ENCODE results near the gene WRAP73. TPM values are rescaled to one million over a fixed set of nuclear protein-coding genes. Genes with fewer than 3 reads are reported as not detected.
A peak's percentile ranks its signal among the peaks of the same experiment; 100 is the strongest.

WRAP73 gene
- total and polyA plus RNA-seq, 3 experiments from 2014 or later: 26.1 to 33.8 (median 30.7) TPM

DNA sequence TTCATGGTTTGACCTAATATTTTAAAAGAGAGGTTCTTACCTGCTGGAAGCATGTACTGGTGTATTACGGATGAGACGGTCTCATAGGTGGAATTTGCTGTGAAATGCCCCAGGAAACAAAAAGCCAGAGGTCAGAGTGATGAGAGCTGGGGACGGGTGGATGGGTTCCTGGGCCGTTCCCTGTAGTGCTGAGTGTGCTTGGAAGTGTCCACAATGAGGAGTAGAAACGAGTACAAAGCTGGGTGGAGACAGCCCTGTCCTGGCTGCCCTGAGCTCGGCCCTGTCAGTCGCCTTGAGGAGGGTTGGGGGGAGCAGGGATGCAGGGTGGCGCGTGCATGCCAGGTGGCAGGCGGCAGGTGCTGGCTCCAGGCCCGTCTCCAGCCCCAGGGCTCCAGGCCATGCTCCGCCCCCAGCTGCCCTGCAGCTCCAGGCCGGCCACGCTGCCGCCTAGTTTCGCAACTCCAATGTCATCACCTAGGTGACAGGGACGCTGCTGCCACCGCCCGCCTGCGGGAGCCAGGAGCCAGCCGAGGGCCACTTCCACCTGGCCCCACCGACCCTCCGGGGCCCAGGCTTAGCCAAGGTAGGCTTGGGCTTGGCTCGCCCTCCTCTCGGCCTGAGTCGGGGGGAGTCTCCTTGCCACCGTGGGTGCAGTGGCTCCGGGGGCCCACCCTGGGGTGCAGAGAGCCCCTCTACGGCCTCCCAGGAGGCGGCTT, 18.8 kb upstream of the WRAP73 start:
- no peaks in the 10 kb centered on the region for H3K36me3 ChIP-seq (ENCODE audit: insufficient read depth, low read length)
- H3K27me3 ChIP-seq (ENCODE audit: insufficient read depth, low read length, poor library complexity, severe bottlenecking): no peaks in the 10 kb centered on the region
- peak in 1 of 5 donors; percentile 41 for DNase-seq
- no peak overlapping the region for H3K4me3 Mint-ChIP-seq
- CTCF ChIA-PET: interaction anchor here (1.2 kb wide), 1 partner anchor 70 kb away, joined by 3 read pairs; no protein-coding TSS in a partner anchor
- no peak overlapping the region for H3K4me3 ChIP-seq (ENCODE audit: low read length)
- H3K4me1 ChIP-seq (ENCODE audit: insufficient read depth, low read length): no peaks in the 10 kb centered on the region
- no peaks in the 10 kb centered on the region for H3K9me3 ChIP-seq (ENCODE audit: low read length)
- H3K9me3 Mint-ChIP-seq: no peaks in the 10 kb centered on the region
- H3K4me1 Mint-ChIP-seq: peaks cover 5 to 6% (median 5%) of the 10 kb centered on the region in 3 donors
- peaks cover 13 to 35% of the 10 kb centered on the region in 2 donors for H3K27me3 Mint-ChIP-seq
- H3K27ac ChIP-seq (ENCODE audit: low read depth, low read length): no peak overlapping the region
- POLR2A ChIA-PET: no interaction called here
- no peak overlapping the region for H3K27ac Mint-ChIP-seq
- no peaks in the 10 kb centered on the region for H3K36me3 Mint-ChIP-seq

DNA sequence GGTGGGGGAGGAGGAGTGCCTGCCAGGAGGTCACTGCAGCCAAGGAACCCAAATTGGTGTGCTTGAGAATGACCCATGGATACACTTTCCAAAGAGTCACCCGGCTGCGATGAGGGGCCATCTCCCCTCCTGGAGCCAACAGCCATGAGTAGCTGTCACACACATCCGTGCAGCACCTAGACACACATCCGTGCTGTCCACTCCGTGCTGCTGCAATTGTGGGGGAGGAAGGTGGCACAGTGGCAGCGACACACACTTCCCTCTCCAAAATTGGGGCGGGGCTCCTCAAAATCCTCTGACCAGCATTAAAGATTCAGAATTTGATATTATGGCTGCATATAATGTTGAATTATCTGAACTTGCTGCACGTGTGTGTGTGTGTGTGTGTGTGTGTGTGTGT, 18.2 kb upstream of the WRAP73 start:
- no peaks in the 10 kb centered on the region for H3K36me3 ChIP-seq (ENCODE audit: insufficient read depth, low read length)
- no peak overlapping the region for H3K4me3 ChIP-seq (ENCODE audit: low read length)
- H3K27ac ChIP-seq (ENCODE audit: low read depth, low read length): no peak overlapping the region
- H3K9me3 ChIP-seq (ENCODE audit: low read length): no peaks in the 10 kb centered on the region
- H3K4me1 Mint-ChIP-seq: peaks cover under 1% of the 10 kb centered on the region in 3 donors
- H3K27ac Mint-ChIP-seq: no peak overlapping the region
- H3K27me3 Mint-ChIP-seq: peaks cover 9 to 31% of the 10 kb centered on the region in 2 donors
- ChIA-PET POLR2A (no interaction called here), CTCF (no interaction called here)
- no peak for DNase-seq
- no peaks in the 10 kb centered on the region for H3K36me3 Mint-ChIP-seq
- no peaks in the 10 kb centered on the region for H3K9me3 Mint-ChIP-seq
- H3K27me3 ChIP-seq (ENCODE audit: insufficient read depth, low read length, poor library complexity, severe bottlenecking): no peaks in the 10 kb centered on the region
- no peaks in the 10 kb centered on the region for H3K4me1 ChIP-seq (ENCODE audit: insufficient read depth, low read length)
- no peak overlapping the region for H3K4me3 Mint-ChIP-seq

DNA sequence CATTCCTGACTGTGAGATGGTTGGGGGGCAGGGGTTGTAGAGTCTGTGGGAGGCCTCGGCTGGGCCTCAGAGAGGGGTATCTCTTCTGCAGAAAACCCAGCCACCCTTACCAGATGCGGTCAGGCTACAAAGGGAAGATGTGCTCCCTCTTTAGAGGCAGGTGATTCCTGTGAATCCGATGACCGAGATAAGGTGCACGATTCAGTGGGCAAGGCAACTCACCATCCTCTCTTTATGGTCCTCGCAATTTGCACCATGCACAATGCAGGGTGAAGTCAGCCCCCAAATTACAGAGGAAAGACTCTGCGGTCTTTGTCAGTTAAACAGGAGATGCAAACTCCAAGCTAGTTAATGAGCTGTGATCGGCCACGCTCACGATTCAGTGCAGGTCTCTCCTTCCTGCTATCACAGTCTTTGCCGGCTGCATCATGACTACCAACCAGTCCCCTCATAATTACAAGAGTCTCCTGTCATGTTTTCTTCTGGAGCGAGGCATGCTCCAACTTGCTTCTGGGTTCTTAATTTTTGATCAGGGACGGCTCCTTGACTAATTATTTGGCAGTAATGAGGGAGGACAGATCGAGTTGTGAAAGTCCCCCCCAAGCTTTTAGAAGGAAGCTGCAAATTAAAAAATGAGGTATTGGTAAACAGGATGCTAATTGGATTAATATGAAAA, 14.9 kb upstream of the WRAP73 start:
- Mint-ChIP-seq H3K27ac (no peak overlapping the region), H3K4me1 (no peaks in the 10 kb centered on the region), H3K9me3 (no peaks in the 10 kb centered on the region), H3K4me3 (no peak overlapping the region), H3K27me3 (peaks cover 8 to 25% of the 10 kb centered on the region in 2 donors), H3K36me3 (no peaks in the 10 kb centered on the region)
- no peaks in the 10 kb centered on the region for H3K4me1 ChIP-seq (ENCODE audit: insufficient read depth, low read length)
- no peak overlapping the region for H3K4me3 ChIP-seq (ENCODE audit: low read length)
- no peak overlapping the region for H3K27ac ChIP-seq (ENCODE audit: low read depth, low read length)
- H3K9me3 ChIP-seq (ENCODE audit: low read length): no peaks in the 10 kb centered on the region
- no peaks in the 10 kb centered on the region for H3K36me3 ChIP-seq (ENCODE audit: insufficient read depth, low read length)
- ChIA-PET CTCF (no interaction called here), POLR2A (no interaction called here)
- DNase-seq: no peak
- H3K27me3 ChIP-seq (ENCODE audit: insufficient read depth, low read length, poor library complexity, severe bottlenecking): no peaks in the 10 kb centered on the region

DNA sequence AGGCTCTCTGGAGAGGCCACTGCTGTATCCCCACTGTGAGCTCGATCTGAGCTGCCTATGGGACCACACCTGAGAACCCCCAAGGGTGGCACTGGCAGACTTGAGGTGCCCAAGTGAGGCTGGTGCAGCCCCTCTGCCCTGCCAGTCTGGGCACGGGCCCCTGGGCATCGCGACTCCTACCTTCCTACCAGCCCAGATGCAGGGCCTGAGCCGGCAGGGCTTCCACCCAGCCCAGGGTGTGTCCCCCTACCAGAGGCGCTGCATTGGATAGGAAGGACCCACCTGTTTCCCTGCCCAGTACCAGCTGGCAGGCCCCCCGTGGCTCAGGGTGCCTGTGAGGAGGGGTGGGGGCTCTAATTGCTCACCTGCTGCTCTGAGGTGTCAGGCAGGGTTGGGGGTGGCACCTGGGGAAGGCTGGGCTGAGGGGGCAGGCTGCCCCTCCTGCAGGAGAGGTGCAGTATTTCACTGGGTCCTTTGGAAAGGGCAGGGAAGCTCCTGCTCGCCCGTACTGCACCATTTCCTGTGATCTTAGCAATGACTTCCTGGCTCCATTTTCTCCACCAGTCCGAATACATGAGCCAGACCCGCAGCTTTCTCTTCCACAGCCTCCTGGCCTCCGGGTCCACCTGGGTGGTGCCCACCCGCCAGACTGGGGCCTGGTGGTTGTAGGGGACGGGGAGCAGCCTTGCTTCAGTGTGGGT, 14.2 kb upstream of the WRAP73 start:
- ChIA-PET POLR2A (no interaction called here), CTCF (no interaction called here)
- Mint-ChIP-seq H3K27ac (no peak overlapping the region), H3K27me3 (peaks cover 8 to 27% of the 10 kb centered on the region in 2 donors), H3K9me3 (no peaks in the 10 kb centered on the region), H3K36me3 (no peaks in the 10 kb centered on the region), H3K4me1 (no peaks in the 10 kb centered on the region), H3K4me3 (no peak overlapping the region)
- Histone ChIP-seq H3K9me3 (ENCODE audit: low read length) (no peaks in the 10 kb centered on the region), H3K4me3 (ENCODE audit: low read length) (no peak overlapping the region), H3K27me3 (ENCODE audit: insufficient read depth, low read length, poor library complexity, severe bottlenecking) (no peaks in the 10 kb centered on the region), H3K4me1 (ENCODE audit: insufficient read depth, low read length) (no peaks in the 10 kb centered on the region), H3K27ac (ENCODE audit: low read depth, low read length) (no peak overlapping the region), H3K36me3 (ENCODE audit: insufficient read depth, low read length) (no peaks in the 10 kb centered on the region)
- DNase-seq: peak in 1 of 5 donors; percentile 41

DNA sequence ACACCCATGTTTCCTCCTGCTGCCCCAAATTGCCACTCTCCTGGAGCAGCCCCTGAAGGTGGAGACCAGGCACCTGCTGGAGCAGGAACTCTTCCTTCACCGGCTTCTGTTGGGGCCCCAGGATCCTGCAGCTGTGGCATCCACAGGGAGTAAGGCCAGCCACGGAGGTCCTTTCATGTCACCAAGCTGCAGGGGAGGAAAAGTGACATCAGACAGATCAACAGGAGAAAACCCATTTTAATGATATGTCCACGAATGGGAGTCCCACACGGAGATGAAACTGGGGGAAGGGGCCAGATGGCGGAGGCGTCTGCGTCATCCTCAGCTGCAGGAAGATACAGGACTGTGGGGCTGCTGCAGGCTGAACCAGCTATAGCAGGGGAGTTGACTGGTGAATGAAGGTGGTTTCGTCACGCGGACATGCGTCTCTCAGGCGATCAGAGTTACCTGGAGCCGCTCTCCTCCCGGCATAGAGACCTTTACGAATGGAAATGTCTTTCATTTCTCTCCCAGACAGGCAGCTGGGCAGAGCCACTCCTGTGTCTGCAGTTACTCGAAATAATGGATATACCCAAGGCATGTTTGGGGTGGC, 12.3 kb upstream of the WRAP73 start:
- POLR2A ChIA-PET: no interaction called here
- Mint-ChIP-seq H3K9me3 (no peaks in the 10 kb centered on the region), H3K36me3 (no peaks in the 10 kb centered on the region), H3K27me3 (peaks cover 11 to 37% of the 10 kb centered on the region in 2 donors), H3K4me1 (no peaks in the 10 kb centered on the region), H3K27ac (no peak overlapping the region), H3K4me3 (peak overlapping the region in 1 of 7 donors; percentile 48)
- DNase-seq: no peak
- H3K9me3 ChIP-seq (ENCODE audit: low read length): no peaks in the 10 kb centered on the region
- no peaks in the 10 kb centered on the region for H3K27me3 ChIP-seq (ENCODE audit: insufficient read depth, low read length, poor library complexity, severe bottlenecking)
- no peaks in the 10 kb centered on the region for H3K36me3 ChIP-seq (ENCODE audit: insufficient read depth, low read length)
- no peaks in the 10 kb centered on the region for H3K4me1 ChIP-seq (ENCODE audit: insufficient read depth, low read length)
- no peak overlapping the region for H3K27ac ChIP-seq (ENCODE audit: low read depth, low read length)
- CTCF ChIA-PET: no interaction called here
- H3K4me3 ChIP-seq (ENCODE audit: low read length): no peak overlapping the region

DNA sequence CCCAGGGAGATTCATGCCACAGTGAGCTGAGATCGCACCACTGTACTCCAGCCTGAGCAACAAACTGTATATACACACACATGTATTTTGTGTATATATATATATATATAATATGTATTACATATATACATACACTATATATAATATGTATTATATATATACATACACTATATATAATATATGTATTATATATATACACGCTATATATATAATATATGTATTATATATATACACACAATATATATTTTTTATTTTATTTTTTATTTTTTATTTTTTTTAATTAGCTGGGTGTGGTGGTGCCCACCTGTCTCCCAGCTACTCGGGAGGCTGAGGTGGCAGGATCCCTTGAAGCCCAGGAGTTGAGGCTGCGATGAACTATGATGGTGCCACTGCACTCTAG, 11.7 kb upstream of the WRAP73 start:
- no peak overlapping the region for H3K27ac ChIP-seq (ENCODE audit: low read depth, low read length)
- H3K36me3 ChIP-seq (ENCODE audit: insufficient read depth, low read length): no peaks in the 10 kb centered on the region
- no peak for DNase-seq
- POLR2A ChIA-PET: no interaction called here
- H3K27me3 ChIP-seq (ENCODE audit: insufficient read depth, low read length, poor library complexity, severe bottlenecking): no peaks in the 10 kb centered on the region
- Mint-ChIP-seq H3K9me3 (no peaks in the 10 kb centered on the region), H3K4me1 (no peaks in the 10 kb centered on the region), H3K4me3 (no peak overlapping the region), H3K36me3 (no peaks in the 10 kb centered on the region), H3K27me3 (peaks cover 10 to 40% of the 10 kb centered on the region in 2 donors), H3K27ac (no peak overlapping the region)
- no peaks in the 10 kb centered on the region for H3K4me1 ChIP-seq (ENCODE audit: insufficient read depth, low read length)
- H3K9me3 ChIP-seq (ENCODE audit: low read length): no peaks in the 10 kb centered on the region
- no peak overlapping the region for H3K4me3 ChIP-seq (ENCODE audit: low read length)
- CTCF ChIA-PET: no interaction called here

DNA sequence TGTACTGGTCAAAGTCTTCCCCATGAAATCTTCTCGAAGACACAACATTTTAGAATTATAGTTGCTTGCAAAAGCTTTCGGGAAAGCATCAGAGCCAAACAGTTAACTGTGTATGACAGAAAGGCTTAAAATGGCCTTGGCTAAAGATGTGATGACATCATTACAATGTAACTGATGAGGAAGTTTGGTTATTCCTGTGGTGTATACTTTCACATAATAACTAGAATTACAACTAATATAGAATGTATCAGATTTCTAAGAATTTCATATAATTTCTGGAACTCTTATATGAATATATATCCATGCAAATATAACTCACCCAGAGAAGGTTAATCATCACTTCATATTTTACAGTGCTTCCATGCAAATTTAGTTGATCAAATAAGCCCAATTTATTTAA, 10.8 kb upstream of the WRAP73 start:
- H3K36me3 Mint-ChIP-seq: no peaks in the 10 kb centered on the region

DNA sequence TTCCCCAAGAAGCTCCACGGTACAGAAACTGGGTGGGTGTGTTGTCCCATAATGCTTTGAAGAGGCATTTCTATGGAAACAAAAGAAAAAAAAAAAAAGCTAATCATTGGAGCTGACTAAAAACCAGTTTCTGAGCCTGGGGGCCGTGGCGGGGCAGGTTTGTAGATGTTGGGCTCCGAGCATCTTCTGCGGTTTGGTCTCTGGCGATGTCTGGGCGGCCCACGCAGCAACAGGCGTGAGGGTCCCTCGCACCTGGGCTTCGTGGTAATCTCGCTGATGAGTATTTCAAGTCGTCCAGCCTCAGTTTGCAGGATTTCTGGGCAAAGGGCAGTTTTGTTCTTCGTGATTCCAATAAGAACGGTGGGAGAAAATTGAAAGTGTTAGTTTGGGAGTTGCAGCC, 9.2 kb upstream of the WRAP73 start:
- Histone ChIP-seq H3K4me3 (ENCODE audit: low read length) (no peak overlapping the region), H3K36me3 (ENCODE audit: insufficient read depth, low read length) (no peaks in the 10 kb centered on the region), H3K27me3 (ENCODE audit: insufficient read depth, low read length, poor library complexity, severe bottlenecking) (no peaks in the 10 kb centered on the region), H3K9me3 (ENCODE audit: low read length) (no peaks in the 10 kb centered on the region), H3K4me1 (ENCODE audit: insufficient read depth, low read length) (no peaks in the 10 kb centered on the region), H3K27ac (ENCODE audit: low read depth, low read length) (no peak overlapping the region)
- Mint-ChIP-seq H3K27ac (peak overlapping the region in 1 of 8 donors; percentile 78), H3K4me3 (no peak overlapping the region), H3K9me3 (peaks cover 0 to 2% (median 0%) of the 10 kb centered on the region in 5 donors), H3K27me3 (peaks cover 20 to 57% of the 10 kb centered on the region in 2 donors), H3K4me1 (no peaks in the 10 kb centered on the region), H3K36me3 (peaks cover 0 to 2% (median 0%) of the 10 kb centered on the region in 3 donors)
- no peak for DNase-seq
- ChIA-PET CTCF (no interaction called here), POLR2A (interaction anchor here (0.6 kb wide), 1 partner anchor 8 kb away, joined by 3 read pairs; no protein-coding TSS in a partner anchor)

More for the DNA sequence above, 10.8 kb upstream of the WRAP73 start:
- Mint-ChIP-seq H3K4me3 (no peak overlapping the region), H3K27me3 (peaks cover 12 to 42% of the 10 kb centered on the region in 2 donors), H3K27ac (no peak overlapping the region), H3K9me3 (no peaks in the 10 kb centered on the region), H3K4me1 (no peaks in the 10 kb centered on the region)
- DNase-seq: no peak
- CTCF ChIA-PET: no interaction called here
- H3K9me3 ChIP-seq (ENCODE audit: low read length): no peaks in the 10 kb centered on the region
- POLR2A ChIA-PET: no interaction called here
- no peaks in the 10 kb centered on the region for H3K36me3 ChIP-seq (ENCODE audit: insufficient read depth, low read length)
- no peaks in the 10 kb centered on the region for H3K27me3 ChIP-seq (ENCODE audit: insufficient read depth, low read length, poor library complexity, severe bottlenecking)
- no peak overlapping the region for H3K4me3 ChIP-seq (ENCODE audit: low read length)
- H3K27ac ChIP-seq (ENCODE audit: low read depth, low read length): no peak overlapping the region
- no peaks in the 10 kb centered on the region for H3K4me1 ChIP-seq (ENCODE audit: insufficient read depth, low read length)
